ENCODE data around the gene SMYD3. TPM values are rescaled to one million over a fixed set of nuclear protein-coding genes. Genes with fewer than 3 reads are reported as not detected.

SMYD3 gene
- total RNA-seq, 1 experiment from 2014 or later: 25.5 TPM

DNA sequence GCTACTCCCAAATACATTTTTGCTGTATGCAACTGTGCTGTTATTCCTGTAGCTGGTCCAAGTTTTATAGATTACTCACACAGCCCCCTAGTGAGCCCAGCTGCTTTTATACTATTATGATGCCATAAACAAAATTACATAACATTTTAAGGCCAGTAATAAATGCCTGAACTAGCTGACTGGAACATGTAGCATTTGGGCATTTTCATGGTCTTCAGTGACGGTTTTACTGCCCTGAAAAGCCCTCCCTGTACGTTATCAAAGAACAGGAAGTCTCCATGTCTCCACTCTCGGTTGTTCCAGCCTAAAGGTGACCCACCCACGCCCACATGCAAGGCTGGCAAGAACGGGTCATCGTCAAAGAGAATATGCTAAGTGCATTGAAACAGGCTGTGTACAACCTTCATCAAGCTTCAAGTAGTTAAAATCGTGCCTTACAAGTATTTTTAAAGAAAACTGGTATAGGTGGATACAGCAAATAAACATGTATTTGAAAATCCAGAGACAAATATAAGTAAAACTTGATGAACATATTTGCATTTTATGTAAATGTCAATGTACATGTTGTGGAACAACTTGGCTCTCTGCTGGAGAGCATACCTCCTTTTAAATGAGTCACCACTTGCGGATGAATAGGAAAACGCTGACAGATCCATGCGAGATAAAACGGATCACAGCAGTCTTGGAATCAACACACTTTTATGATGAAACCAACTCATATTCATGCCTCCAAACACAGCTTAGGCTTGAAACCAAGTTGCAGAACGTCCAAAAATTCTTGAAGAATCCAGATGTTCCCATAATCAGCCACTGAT is 520.5 kb downstream of the SMYD3 start:
- DNase-seq: no peak
- no peaks in the 10 kb centered on the region for H3K9me3 Mint-ChIP-seq

More for the DNA sequence above, 520.5 kb downstream of the SMYD3 start:
- Histone ChIP-seq H4K91ac (ENCODE audit: insufficient read length, low read depth, low read length) (no peak overlapping the region), H3T11ph (ENCODE audit: low read length) (no peak overlapping the region), H3K18ac (ENCODE audit: insufficient read length, low read depth, low read length) (no peak overlapping the region), H4K8ac (replicated peaks; ENCODE audit: insufficient read length, low read depth, low read length) (no peak overlapping the region), H3K79me1 (ENCODE audit: insufficient read depth, low read depth, low read length, poor library complexity, severe bottlenecking) (no peaks in the 10 kb centered on the region), H3K23me2 (ENCODE audit: insufficient read length, low read depth, low read length, poor library complexity, severe bottlenecking) (no peaks in the 10 kb centered on the region), H3K9ac (ENCODE audit: extremely low read depth, insufficient read length, low read length) (no peak overlapping the region), H3K14ac (ENCODE audit: insufficient read depth, low read length) (no peak overlapping the region), H3K56ac (ENCODE audit: insufficient read length, low read depth, low read length) (no peak overlapping the region), H3K4me1 (ENCODE audit: insufficient read depth, low read length) (0 out of 2 replicates have a peak, but pooled peaks cover 3% of the 10 kb centered on the region), H3K27ac (ENCODE audit: insufficient read length, low read depth, low read length) (no peak overlapping the region), H2BK20ac (ENCODE audit: low read depth, low read length, poor library complexity, severe bottlenecking) (no peak overlapping the region), H2BK5ac (ENCODE audit: insufficient read length, low read length) (no peak overlapping the region), H2AFZ (ENCODE audit: low read length) (no peak overlapping the region), H2BK12ac (ENCODE audit: insufficient read length, low read depth, low read length) (no peak overlapping the region), H3K23ac (ENCODE audit: insufficient read length, low read depth, low read length) (no peak overlapping the region), H3K4ac (ENCODE audit: low read depth, low read length) (no peak overlapping the region), H4K20me1 (ENCODE audit: control insufficient read depth, insufficient read depth, insufficient read length) (no peaks in the 10 kb centered on the region), H3K27me3 (ENCODE audit: insufficient read depth, low read length) (no peaks in the 10 kb centered on the region), H3K4me2 (ENCODE audit: insufficient read depth, insufficient read length, low read length) (no peak overlapping the region), H2AK5ac (ENCODE audit: insufficient read length, low read length) (no peak overlapping the region), H4K5ac (ENCODE audit: insufficient read length, low read depth, low read length) (no peak overlapping the region), H2BK15ac (ENCODE audit: low read depth, low read length) (no peak overlapping the region), H3K79me2 (ENCODE audit: insufficient read depth, low read length) (no peaks in the 10 kb centered on the region), H2BK120ac (ENCODE audit: low read depth, low read length, poor library complexity, severe bottlenecking) (no peak overlapping the region), H3K9me3 (ENCODE audit: control insufficient read depth, low read depth, low read length) (no peaks in the 10 kb centered on the region)
- TF ChIP-seq, protein P1, sequence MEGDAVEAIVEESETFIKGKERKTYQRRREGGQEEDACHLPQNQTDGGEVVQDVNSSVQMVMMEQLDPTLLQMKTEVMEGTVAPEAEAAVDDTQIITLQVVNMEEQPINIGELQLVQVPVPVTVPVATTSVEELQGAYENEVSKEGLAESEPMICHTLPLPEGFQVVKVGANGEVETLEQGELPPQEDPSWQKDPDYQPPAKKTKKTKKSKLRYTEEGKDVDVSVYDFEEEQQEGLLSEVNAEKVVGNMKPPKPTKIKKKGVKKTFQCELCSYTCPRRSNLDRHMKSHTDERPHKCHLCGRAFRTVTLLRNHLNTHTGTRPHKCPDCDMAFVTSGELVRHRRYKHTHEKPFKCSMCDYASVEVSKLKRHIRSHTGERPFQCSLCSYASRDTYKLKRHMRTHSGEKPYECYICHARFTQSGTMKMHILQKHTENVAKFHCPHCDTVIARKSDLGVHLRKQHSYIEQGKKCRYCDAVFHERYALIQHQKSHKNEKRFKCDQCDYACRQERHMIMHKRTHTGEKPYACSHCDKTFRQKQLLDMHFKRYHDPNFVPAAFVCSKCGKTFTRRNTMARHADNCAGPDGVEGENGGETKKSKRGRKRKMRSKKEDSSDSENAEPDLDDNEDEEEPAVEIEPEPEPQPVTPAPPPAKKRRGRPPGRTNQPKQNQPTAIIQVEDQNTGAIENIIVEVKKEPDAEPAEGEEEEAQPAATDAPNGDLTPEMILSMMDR (conservative IDR thresholded peaks at IDR 0.05): no peak
- Mint-ChIP-seq H3K27ac (peak overlapping the region in 1 of 3 experiments; percentile 49; a peak in 1 of 7 replicates), H3K27me3 (ENCODE audit: low read depth) (no peaks in the 10 kb centered on the region), H3K36me3 (ENCODE audit: insufficient read depth in 1 of 3, low read depth in 3 of 3) (no peaks in the 10 kb centered on the region), H3K4me3 (no peak overlapping the region), H3K4me1 (peaks cover 0 to 8% of the 10 kb centered on the region in 2 experiments; a peak in 2 of 4 replicates)
- WGBS (ENCODE audit: extremely low coverage, insufficient read length, low lambda C conversion rate): no CpG with 5 or more reads among the region's 12 CpGs

Measured in H9 (cell line).